Suprapubic skin (tissue), 4 donors: ENCODE data around the gene NPAS3.

Experiments
- CTCF ChIP-seq, 2 donors: fragments of 200-600 bp in 1 of 2; fragments of 450-650 bp in 1 of 2; sonication (generic) in 1 of 2; IDR thresholded peaks; one replicate each; pipeline ENCODE4 v1.5.1; 2016 to 2019; ENCODE audit warnings: antibody characterized with exemption in 2 of 2, mild to moderate bottlenecking in 1 of 2, moderate library complexity in 1 of 2
- EP300 ChIP-seq: sonication (generic); formaldehyde crosslinking; IDR thresholded peaks from one replicate; pipeline ENCODE4 v1.6.1; 2017; ENCODE audit warnings: antibody characterized with exemption
- POLR2A ChIP-seq, 2 donors: fragments of 450-650 bp; IDR thresholded peaks; one replicate each; pipeline ENCODE4 v1.6.1; 2017; ENCODE audit warnings: antibody characterized with exemption in 2 of 2, mild to moderate bottlenecking in 2 of 2, moderate library complexity in 2 of 2
- POLR2AphosphoS5 ChIP-seq, 3 donors: sonication (generic); formaldehyde crosslinking; IDR thresholded peaks; one replicate each; pipeline ENCODE4 v1.6.1; 2017; ENCODE audit warnings: antibody characterized with exemption in 3 of 3

- TF ChIP-seq POLR2A (IDR thresholded peaks at IDR 0.05), result no peak
- TF ChIP-seq CTCF (IDR thresholded peaks at IDR 0.05), result no peak
- no peak for TF ChIP-seq EP300
- no peak for TF ChIP-seq POLR2AphosphoS5 (IDR thresholded peaks at IDR 0.05)
These were observed 650.7 kb downstream of the NPAS3 start for GRCh38 chr14:33589334-33589733.
